GM19043 (cell line): ENCODE results near the gene RNF144B.

Source experiments
- ATAC-seq: cut with Tn5 transposase; IDR thresholded peaks from one replicate; pipeline ENCODE4 v1.9.1; 2021; ENCODE audit warnings: low read depth; ENCODE audit not compliant: unreplicated experiment

Gene RNF144B

DNA sequence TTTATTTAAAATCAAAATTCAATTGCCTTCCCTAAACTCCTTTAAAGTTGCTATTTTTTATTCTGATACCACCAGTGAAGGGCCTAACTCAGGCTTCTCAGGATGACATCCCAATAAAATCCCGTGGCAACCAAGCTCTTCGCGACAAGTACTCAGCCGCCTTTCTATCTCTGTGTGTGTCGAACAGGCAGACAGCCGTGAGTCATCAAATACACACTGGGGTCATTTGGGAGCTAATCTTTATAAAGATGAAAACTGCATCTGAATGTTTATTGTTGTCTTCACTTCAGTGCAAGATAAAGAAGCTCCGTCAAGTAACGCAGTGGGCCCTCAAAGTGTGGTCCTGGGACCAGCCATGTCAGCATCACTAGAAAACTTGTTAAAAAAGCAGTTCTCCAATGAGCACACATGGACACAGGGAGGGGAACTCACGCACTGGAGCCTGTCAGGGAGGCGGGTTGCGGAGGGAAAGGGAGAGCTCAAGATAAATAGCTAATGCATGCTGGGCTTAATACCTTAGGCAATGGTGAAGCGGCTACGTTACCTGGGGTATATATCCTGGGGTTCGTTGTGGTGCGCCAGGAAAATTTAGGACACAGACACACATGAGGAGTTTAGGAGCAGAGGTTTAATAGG is 119.3 kb downstream of the RNF144B start:
- no peak for ATAC-seq

DNA sequence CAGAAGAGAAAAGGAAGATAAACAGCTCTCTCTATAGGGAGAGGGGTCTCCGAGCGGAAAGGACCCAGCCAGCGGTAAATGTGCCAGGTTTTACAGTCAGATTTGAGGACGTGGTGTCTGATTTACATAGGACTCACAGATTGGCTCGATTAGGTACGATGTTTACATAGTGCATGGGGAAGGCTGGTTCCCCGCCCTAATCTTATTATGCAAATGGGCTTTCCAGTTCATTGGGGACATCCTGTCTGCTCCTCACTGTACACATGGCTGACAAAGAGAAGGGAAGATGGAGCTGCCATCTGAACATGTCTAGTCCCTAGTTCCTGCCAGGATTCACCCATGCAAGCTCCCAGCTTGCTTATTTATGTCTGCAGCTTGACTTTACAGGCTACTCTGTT is 119.9 kb downstream of the RNF144B start:
- ATAC-seq, result no peak

DNA sequence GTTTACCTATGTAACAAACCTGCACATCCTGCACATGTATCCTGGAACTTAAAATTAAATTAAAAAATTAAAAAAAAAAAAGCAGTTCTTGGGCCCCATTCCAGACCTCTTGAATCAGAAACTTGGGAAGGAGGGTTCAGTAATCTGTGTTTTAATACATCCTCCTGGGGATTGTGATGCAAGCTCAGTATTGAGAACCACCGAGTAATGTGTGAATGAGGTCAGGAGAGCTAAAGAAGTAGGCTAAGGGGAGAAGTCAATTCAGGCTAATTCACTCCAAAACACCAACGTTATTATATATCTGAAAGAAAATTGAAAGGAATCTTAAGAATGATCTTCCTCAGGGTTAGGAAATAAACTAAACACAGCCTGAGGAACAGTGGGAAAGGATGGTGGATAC is 120.4 kb downstream of the RNF144B start:
- ATAC-seq, result no peak

DNA sequence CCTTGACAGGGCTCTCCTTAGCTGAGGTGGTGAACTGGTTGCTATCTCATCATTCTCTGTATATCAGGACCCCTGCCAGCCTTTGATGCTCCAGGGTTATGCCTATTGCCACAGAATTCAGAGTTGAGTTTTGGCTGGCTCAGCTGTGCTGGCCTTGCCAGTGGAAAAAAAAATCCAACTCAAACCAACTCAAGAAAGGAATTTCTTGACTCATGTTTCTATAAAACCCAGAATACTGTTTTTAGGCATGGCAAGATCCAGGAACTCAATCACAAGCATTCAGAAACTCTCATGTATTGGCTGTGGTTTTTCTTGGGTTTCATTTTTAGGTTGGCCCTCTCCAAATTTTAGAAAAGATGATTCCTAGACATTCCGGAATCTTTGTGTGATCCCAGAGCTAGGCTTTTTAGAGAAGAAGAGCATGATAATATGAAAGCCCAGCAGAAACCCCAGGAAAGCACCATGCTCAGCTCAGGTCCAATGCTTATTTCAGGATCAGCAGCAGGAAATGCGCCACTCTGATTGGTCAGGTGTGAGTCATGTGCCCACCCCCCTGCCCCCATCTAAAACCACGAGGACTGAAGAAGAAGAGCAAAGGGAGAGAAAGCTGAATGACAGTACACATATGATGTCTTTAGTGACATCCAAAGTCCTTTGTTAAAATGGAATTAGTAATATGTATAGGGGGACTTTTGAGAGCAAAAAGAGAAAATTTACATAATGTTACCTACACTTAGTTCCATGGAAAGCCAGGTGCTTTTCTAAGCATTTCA is 122.9 kb downstream of the RNF144B start:
- no peak for ATAC-seq

DNA sequence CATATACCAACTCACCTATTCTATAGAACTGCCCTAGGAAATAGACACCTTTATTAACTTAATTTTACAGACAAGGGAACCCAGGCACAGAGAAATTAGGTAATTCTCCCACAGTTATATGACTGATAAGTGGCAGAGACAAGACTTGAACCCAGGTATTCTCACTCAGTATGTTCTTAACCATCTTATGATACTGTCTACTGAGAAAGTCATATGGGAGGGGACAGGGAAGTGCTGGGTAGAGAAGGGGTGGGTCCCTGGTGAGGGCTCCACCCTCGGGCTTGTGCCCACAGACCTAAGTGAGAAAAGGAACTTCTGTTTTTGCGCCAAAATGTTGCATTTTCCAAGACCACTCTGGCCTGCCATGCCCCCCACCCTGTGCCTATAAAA is 123.5 kb downstream of the RNF144B start:
- no peak for ATAC-seq

DNA sequence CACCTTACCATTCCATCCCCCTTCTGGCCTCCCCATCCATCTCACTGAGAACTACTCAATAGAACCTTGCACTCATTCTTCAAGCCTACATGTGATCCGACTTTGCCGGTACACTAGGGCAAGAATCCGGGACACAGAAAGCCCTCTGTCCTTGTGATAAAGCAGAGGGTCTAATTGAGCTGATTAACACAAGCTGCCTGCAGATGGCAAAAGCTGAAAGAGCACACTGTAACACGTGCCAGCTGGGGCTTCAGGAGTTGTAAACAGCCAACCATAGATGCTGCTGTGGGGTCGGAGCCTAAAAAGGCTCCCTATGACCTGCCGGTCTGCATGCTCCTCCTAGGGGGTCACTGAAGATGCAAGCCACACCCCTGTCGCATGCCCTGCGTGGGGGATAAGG is 124.1 kb downstream of the RNF144B start:
- no peak for ATAC-seq

DNA sequence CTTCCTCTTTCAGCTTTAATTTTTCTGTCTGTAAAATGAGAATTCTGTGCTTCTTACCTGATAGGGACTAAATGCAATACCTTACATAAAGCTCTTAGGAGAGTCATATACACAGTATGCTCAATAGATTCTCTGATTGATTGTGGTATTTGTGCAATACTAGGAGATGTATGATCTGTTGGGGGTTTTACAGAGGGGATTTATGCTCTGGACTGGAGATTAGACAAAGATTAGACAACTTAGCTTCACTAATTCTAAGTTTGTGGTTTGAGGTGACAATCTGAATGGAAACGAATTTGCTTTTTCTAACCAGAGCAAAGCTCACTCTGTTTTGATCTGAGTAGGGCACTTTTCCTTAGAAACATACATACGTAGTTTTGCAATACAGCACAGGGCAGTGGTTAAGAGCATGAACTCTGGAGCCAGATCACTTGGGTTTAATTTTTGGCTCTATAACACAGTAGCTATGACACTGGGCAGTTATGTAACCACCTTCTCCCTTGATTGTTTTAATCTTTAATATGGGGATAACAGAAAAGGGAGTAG is 126.2 kb downstream of the RNF144B start:
- no peak for ATAC-seq

DNA sequence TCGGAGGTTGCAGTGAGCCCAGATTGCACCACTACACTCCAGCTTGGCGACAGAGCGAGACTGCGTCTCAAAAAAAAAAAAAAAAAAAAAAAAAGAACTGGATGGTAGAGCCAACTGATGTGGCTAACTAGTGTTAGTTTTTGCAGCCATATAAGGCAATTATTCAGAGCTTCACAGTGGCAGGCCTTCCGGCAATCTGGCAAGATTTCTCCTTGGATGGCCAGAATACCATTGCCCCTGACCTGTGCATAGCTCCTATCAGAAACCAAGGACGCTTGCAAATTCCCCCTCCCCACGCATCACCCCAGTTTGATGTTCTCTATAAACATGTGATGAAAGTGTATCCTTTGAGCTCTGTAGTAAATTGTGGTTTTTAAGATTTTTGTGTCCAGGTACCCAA is 127.0 kb downstream of the RNF144B start:
- ATAC-seq, result no peak

DNA sequence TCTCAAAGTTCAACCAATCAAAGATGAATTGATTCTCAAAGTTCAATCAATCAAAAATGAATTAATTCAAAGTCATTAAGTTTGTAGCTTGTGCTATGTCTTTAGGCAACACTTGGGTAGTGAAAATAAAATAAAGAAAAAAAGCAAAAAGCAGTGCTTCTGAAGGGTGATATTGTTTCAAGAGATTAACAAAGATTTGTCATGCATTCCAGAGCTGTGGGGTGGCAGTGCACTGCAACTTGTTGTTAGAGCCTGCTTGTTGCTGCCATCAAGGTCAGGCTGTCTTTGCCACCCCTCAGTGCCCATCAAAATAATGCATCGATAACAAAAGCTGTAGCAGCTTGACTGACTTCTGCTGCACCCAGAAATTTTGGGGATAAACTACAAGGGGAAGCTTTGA is 128.6 kb downstream of the RNF144B start:
- ATAC-seq, result no peak
